ENCODE results near the gene SH3GL1.

Gene SH3GL1

DNA sequence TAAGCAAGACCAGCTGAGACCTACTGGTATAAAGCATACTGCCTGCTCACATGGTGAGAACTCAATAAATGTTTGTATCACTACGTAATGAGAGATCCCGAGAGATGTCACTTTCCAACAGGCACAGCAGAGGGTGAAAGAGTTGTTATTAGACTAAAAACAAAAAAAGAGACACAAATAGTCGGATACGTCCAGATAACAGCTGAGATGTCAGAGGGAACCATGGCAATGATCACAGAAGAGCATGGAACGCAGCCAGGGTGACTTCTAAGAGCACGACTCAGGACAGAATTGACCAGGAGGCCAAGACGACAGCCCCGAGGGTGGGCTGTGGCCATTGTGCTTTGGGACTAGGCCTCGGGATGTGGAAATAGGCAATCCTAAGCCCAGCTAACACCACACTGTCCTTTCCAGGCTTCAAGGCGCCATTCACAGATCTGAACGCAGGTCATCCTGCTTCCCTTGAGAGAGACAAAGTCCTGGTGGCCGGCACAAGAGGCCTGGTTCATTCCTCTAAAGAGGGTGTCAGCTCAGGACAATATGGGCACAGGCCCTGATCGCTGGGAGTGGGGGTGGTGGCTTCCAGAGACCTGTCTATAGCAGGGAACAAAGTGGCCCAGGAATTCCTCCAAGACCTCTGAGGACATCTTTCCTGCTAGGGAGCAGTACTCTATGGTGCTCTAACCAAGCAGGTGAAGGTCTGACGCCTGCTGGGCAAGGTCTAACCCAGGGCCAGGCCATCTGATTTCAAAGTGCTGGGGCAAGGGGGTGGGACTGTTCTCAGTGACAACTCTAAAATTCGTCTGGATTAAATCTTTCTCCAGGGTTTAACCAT is 3.2 kb downstream of the SH3GL1 start:
- no peak for DNase-seq (ENCODE audit: low read depth)

DNA sequence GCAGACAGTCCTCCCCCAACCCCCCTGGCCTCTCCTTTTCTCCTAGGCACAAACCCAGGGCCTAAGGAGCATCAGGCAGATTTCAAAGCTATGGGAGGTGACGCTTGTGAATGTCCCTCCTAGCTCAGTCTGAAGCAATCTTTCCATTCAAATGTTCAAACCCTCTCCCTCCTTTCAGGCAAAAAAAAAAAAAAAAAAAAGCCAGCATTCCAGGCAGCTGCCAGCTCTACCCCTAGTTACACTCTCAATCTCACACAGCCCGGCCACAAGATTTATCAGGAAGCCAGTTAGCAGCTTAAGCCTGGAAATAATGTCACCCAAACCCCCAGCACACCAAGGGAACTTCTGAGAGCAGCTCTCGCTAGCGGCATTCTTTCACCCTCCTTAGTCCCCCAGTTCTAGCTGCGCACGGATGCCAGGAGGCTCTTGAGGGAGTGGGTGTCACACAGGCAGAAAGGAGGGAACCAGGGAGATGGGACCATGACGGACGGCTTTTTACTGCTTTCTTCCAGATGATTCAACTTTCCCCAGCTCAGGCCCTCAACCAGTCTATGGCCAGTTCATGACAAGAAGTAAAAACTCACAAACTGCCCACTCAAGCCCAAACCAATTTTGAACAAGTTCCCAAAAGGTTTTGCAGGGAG is 6.3 kb downstream of the SH3GL1 start:
- DNase-seq (ENCODE audit: low read depth): no peak

DNA sequence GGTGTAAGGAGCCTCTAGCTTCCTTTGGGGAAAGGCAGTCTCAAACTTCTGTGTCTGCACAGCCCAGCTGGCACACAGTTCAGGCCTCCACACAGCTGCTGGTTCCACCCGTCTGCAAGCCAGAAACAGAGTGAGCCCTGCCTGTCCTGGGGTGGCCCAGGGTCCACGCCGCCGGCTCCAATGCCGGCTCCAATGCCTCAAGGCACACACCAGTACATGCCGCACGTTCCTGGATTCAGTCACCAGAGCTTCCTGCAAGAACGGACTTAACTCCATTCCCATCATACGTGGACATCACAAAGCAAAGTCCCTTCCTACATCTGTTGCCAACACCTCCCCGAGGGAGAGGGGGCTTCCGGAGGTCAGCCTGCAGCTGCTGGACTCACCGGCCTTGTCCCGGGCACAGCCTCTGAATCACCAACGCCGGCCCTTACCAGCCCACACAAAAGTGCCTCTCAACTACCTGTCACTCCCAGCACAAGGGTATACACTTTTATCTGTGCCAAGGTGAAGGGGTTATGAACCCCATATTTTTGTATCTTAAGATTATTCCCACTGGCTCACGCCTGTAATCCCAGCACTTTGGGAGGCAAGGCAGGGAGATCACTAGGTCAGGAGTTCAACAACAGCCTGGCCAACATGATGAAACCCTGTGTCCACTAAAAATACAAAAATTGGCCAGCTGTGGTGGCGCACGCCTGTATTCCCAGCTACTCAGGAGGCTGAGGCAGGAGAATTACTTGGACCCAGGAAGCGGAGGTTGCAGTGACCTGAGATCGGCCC is 8.5 kb downstream of the SH3GL1 start:
- no peak for DNase-seq (ENCODE audit: low read depth)

DNA sequence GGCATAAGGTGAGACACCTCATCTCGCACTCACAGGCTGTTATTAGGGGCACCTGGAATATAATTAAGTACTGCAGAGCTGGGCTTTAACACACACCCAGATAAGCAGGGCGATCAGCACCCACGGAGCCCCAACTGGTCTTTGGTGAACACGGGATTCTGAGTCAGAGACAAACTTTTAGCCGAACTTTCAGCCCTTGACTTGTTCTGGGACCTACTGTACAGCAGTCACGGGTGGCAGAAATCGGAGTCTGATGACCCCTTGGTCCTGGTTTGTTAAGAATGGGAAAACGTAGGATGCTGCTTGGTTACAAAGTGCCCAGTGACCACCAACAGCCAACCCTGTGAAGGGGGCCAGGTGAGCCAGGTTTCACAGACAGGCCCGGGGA is 9.0 kb downstream of the SH3GL1 start:
- DNase-seq (ENCODE audit: low read depth): no peak

DNA sequence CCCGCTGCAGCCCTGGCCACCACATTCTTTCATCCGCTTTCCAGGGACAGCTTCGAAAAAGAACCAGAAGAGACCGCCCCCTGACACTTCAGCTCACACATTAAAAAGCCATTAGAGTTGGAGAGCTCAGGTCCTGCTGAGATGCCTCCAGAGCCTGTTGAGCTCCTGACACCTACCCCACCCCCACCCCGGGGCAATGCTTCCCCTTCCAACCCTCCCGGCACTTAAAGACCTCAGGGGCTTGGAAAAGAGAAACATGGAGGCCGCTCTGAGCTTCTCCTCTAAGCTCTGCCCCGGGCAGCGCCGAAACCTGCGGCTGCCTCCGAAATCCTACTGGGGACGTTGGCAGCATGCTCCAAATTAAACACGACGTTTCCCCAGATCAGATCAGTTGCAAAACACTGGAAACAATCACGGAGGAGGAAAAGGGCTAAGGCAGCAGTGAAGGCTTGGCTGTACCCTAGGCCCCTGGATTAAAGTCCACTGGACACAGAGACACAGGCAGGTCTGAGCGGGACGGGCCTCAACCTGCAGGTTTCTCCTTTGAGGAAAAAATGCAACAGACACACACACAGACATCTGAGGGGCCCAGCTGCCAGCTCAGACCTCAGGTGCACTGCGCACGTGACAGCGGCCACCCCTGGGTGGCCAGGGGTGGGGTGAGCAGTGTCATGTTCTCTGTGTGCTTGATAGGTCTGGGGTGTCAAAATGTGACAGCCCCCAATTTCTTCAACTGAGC is 9.6 kb downstream of the SH3GL1 start:
- DNase-seq (ENCODE audit: low read depth): no peak

DNA sequence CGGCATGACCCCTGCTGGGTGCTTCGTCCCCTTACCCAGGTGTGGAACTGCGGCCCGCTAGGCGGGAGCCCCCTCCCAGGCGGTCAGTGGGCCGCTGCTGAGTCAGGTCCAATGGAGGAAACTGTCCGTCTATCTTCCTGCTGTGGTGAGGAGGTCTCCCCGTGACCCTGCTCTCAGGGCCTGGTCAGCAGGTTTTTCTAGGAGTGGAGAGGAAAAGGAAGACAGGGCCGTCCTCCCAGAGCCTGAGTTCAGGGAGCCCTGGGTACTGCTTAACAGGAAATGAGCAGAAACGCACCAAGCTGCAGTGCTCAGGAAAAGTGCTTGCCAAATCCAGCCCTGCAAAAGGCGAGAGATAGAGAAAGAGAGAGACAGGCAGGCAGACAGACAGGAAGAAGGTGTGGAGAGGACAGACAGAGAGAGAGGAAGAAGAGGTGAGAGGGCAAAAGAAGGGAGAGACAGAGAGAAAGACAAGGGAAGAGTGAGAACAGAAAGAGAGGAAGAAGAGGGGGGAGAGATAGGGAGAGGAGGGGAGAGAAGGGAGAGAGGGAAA is 10.3 kb downstream of the SH3GL1 start:
- DNase-seq (ENCODE audit: low read depth): no peak

DNA sequence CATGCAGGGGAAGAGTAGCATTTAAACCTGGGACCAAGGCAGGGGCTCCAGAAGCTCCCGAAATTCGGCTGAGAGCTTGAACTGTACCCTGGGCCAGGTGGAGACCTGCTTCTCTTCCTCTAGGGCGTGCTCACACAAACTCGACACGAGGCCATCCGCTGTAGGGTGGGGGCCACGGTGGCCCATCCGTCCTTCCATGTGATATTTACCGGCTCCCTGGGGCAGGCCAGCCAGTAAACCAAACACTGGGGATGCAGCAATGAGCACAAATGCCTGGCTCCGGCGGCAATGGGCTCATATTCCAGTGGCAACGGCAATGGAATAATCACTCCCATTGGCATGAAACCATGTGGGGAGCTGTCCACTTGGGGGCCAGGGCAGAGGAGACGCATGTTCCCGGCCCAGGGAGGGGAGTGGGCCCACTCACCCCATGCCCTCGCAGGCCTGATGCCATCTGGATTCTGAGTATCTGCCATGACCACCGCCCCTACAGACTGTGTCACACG is 10.8 kb downstream of the SH3GL1 start:
- DNase-seq (ENCODE audit: low read depth): no peak

DNA sequence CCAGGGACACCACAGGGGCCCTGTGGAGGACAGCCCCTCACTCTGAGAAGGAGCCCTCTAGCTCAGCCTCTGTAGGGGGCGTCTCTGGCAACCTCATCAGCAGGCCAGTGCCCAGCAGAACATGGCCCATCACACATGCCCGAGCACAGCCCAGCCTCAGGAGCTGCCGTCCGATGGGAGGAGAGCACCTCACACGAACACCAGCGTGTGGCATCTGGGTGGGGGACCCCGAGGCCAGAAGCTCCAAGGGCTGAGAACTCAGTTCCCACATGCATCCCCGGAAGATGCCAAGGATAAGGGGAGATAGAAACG is 11.3 kb downstream of the SH3GL1 start:
- DNase-seq (ENCODE audit: low read depth): no peak

DNA sequence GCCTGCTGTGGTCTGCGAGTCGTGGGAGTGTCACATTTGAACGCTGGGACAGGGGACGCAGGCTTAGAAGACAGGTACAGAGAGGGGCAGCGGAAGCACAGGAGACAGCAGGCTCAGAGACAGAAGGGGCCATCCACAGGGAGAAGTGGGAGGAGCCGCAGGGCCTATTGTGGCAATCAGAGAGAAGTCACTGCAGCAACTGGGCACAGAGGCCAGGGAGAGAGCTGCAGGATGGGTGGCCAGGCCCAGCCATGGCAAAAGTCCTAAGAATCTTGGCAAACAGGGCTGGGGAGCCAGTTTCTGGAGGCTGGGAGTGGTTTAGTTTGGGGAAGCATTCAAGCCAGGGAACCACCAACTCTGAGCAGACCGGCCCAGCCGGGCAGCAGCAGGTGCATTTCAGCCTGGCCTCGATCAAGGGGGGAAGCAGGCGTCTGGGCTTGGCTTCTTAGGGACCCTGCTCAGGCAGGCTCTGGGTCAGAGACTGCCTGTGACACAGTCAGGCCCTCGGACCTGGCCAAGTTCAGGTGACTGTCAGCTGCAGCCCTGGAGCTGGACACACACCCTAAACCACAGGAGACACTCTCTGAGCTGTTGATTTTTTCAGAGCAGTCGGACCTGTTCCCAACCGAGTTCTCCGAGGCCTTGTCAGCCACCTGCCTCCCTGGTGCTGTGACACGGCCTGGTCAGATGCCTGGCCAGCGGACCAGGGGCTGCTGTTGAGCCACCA is 11.8 kb downstream of the SH3GL1 start:
- DNase-seq (ENCODE audit: low read depth): no peak

DNA sequence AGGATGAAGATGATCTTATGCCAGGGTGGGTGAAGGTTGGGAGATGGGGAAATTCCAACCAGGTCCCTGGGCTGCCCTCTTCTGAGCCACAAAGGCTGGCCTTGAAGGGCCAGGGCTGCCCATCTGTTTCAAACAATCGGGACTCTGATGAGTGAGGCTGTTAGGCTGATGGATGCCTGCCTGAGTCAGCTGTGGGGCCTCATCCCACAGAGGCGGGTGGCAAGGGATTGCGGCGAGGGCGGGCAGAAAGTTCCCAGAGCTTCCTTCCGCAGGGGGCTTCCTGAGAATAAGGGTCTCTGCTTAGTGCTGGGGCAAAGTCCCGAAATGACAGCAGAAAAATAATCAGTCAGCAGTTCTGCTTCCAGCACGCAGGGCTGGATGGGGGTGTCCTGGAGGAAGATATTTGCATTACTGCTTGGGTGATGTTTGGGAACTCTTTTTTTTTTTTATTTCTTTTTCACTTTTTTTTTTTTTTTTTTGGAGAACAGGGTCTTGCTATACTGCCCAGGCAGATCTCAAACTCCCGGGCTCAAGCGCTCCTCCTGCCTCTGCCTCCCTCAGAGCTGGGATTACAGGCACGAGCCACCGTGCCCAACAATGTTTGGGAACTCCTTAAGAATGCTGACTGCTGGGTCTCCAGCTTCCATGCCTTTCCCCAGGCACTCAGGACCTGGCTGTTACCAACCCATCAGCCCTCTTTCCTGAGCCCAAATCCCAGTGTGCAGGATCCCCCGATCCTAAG is 14.1 kb downstream of the SH3GL1 start:
- DNase-seq (ENCODE audit: low read depth): no peak

DNA sequence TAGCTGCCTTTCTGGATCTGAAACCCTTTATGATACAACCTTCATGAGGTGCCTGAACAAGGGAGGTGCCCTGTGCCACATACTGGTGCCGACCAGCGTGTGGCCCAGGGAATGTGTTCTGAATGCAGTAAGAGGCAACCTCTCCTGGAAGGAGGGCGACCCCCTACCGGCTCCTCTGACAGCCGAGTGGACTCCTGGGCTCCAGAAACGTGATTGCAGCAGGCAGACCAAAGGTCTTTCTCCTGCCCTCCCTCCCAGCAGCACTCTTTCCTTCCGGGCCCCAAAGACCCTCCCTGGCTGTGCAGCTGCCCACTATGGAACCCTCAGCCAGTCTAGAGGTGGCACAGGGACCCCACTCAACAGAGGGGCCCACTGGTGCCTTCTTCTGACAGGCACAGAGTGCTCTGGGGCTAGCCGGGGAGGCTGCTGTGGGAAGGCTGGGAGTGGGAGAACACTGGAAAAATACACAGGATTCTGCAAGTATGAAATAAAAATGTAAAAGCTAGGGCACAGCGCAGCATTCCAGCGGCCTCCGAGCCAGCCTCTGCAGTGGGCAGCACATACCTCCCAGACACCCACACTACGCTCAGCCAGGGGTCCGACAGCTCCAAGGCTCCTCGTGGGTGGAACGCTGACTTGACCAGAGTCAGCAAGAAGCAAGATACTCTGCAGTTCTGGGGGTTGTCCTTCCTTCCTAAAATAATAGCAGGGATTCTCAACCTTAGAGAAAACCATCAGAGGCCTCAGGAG is 14.9 kb downstream of the SH3GL1 start:
- DNase-seq (ENCODE audit: low read depth): no peak

DNA sequence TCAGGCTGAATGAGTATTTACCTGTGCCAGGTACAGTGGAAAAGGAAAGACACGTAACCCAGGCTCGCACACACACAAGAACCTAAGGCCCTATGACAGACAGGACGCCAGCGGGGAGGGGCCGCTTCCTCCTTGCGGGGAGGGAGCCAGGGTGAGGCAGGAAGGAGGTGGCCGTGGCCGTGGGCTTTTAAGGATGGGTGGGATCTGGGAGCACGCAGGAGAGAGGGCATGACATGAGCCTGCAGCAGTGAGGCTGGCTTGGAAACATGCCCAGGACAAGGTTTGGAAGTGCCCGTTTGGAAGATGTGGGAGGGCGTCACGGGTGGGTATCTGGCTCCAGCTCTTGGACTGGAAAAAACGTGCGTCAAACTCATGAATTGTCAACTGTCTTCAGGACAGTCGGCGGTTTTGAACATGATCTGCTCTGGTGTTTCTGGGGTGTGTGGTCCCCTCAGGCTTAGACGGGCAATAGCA is 20.1 kb downstream of the SH3GL1 start:
- DNase-seq (ENCODE audit: low read depth): no peak

DNA sequence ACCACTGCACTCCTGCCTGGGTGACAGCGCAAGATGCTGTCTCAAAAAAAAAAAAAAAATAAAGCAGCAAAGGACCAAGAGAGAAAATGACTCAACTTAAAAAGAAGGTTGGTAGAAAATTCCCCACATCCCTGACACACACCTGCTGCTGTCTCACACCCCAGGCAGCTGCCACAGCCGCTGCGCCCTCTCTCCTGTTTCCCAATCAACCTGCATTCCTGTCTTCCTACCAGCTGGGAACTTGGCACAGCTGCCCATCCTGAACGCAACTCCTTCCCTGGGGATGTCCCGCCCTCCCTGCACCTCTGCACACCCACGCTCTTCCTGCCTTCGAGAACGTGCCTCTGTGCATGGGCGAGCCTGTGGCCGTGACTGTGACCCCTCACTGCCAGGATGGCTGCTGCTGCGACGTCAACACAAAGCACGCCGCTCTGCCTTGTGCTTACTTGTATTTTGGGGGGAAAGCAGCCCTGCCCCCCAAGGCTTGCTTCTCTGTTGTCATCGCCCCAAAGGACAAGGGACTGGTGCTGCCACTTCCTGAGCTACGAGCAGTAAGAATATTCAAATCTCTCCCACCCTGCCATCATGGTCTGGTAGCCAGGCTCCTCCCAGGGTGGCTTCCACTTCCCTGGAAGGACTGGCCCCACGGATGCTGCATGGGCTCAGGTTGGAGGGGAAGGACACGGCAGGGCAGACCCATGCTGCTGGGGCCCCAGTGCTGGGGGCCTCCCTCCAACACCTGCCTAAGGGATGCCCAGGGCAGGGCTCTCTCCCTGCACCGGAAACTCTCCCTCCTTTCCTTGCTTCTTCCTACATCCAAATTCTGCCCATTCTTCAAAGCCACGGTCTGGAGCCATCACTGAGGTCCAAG is 20.7 kb downstream of the SH3GL1 start:
- no peak for DNase-seq (ENCODE audit: low read depth)

DNA sequence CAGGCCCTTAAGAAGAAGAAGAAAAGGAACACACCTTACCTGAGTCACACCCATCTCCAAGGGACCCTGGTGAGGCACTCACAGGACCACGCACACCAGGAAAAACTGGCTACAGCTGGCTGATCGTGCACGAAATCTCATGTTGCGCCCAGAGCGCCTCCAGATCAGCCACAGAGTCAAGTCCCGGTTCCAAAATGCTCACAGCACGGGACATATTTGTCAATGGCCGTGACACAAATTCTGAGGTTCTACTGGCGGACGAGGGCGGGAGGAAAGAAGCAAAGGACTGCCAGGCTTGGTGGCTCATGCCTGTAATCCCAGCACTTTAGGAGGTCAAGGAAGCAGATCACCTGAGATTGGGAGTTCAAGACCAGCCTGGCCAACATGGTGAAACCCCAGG is 21.5 kb downstream of the SH3GL1 start:
- DNase-seq (ENCODE audit: low read depth): no peak

DNA sequence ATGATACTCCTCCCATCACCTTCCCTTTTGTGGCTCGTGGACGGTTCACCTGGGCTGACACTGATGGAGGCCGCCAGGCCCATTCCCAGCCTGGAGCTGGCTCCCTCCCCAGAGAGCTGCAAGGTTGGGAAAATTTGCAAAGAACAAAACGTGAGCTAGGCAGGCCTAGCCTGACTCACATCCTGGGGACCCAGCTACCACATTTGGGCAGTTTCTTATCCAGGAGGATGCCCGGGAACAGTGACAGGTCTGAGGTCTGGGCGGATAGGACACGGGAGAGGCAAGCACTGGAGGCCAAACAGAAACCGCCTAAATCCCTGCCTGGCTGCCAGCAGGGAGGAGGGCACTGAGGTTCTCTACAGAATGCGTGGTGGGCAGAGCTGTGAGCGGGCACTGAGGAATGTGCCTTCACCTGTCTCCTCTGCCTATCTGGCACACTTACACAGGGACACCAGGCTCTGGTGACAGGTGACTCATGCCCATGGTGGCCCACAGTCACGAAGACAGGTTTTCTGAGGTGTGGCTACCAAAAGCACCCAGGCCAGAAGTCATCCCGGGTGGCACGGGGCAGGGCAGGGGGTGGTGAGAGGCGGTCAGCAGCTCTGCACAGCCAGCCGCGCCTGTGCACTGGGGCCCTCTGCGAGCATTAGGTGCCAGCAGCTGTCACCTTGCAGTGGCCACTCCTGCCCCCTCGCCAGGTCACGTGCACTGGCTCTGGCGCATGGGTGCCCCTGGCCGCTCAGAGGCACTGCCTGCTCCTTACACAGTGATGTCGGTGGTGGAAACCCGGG is 23.2 kb downstream of the SH3GL1 start:
- DNase-seq (ENCODE audit: low read depth): no peak

DNA sequence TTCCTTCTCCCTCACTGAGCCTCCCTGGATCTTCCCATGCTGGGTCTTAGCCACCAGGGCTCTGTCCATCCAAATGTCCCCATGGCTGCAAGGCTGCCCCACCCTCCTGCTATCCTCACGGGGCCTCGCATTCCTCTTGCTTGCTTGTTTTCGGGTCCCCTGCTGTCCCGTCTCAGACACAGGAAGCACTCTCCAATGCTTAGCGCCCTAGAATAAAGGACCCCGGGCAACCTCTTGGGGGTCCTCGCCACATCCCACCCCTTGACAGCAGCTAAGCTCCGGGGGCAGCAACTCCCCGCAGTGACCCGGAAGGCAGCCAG is 23.7 kb downstream of the SH3GL1 start:
- DNase-seq (ENCODE audit: low read depth): no peak

DNA sequence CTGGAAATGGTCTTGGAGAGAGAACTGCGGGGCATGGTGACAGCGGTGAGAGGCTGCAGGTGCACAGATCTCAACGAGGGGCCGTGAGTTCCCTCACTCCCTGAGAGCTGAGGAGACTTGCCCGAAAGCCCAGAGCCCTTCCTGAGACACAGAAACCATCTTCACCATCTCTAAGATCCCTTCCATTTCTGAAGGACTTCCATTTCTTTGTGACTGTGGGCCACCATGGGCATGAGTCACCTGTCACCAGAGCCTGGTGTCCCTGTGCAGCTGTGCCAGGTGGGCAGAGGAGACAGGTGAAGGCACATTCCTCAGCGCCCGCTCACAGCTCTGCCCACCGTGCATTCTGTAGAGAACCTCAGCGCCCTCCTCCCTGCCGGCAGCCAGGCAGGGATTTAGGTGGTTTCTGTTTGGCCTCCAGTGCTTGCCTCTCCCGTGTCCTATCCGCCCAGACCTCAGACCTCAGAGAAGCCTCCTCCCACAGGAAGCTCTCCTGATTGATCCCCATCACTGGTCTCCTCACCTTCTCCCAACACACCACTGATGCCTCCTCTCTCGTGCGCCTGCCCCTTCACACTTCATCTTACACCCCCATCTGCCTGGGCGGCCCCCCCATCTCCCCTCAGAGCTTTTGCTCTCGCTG is 24.2 kb downstream of the SH3GL1 start:
- DNase-seq (ENCODE audit: low read depth): no peak

Measured in stimulated activated CD8-positive, alpha-beta memory T cell treated with anti-CD3 and anti-CD28 coated beads, Interleukin-4, amount 100 ng/mL, for 24 hours (primary cell).